IMR-90 (cell line): Measurements from ENCODE around the gene RYR2. TPM values are rescaled to one million over a fixed set of nuclear protein-coding genes. Genes with fewer than 3 reads are reported as not detected.

ENCODE experiments used
- ATAC-seq: fragments of 200-7000 bp; cut with Tn5 transposase; 2 replicates; pipeline ENCODE4 v1.9.1; 2020; ENCODE audit warnings: low read depth, mild to moderate bottlenecking, moderate library complexity
- BruUV-seq: library from RNA; stranded (reverse); fragments of 400-500 nt; replicated peaks from 2 replicates; lab custom pipeline; 2021; lab: Mats Ljungman, UMichigan
- CTCF ChIA-PET: fragments of 300-600 bp; formaldehyde crosslinking; extraction: SDS; loops from one replicate; lab custom pipeline; 2021; ENCODE audit warnings: antibody characterized with exemption; lab: Yijun Ruan, JAX
- POLR2A ChIA-PET: fragments of 300-600 bp; sonication (Branson Sonifier 250); formaldehyde crosslinking; loops from one replicate; lab custom pipeline; 2022; ENCODE audit warnings: antibody characterized with exemption; ENCODE audit not compliant: unreplicated experiment; lab: Charles Lee
- DNase-seq: peaks from one replicate; pipeline ENCODE4 v3.0.0; 2013
- H2AFZ ChIP-seq: replicated peaks from 2 replicates; pipeline ENCODE3; 2013; ENCODE audit warnings: low read length, mild to moderate bottlenecking; ENCODE audit not compliant: poor library complexity
- H2AK5ac ChIP-seq: 2 replicates; pipeline ENCODE4 v1.6.1; 2013; ENCODE audit warnings: low read depth, low read length, inconsistent platforms
- H2AK9ac ChIP-seq: replicated peaks from 2 replicates; pipeline ENCODE3; 2013; ENCODE audit warnings: mild to moderate bottlenecking, low read depth, low read length, moderate library complexity; ENCODE audit not compliant: poor library complexity
- H2BK120ac ChIP-seq: 2 replicates; pipeline ENCODE4 v1.6.1; 2013; ENCODE audit warnings: low read depth, low read length, inconsistent platforms
- H2BK15ac ChIP-seq: 3 replicates; pipeline ENCODE4 v1.6.1; 2013; ENCODE audit warnings: low read depth, low read length, inconsistent platforms
- H2BK20ac ChIP-seq: 2 replicates; pipeline ENCODE4 v1.6.1; 2013; ENCODE audit warnings: low read depth, mild to moderate bottlenecking, inconsistent platforms, low read length, moderate library complexity
- H2BK5ac ChIP-seq: 2 replicates; pipeline ENCODE4 v1.6.1; 2013; ENCODE audit warnings: mild to moderate bottlenecking, low read depth, low read length, inconsistent platforms; ENCODE audit not compliant: poor library complexity, severe bottlenecking
- H3K14ac ChIP-seq: replicated peaks from 2 replicates; pipeline ENCODE4 v1.6.1; 2013; ENCODE audit warnings: low read depth, low read length, inconsistent platforms
- H3K18ac ChIP-seq: 2 replicates; pipeline ENCODE4 v1.6.1; 2013; ENCODE audit warnings: low read depth, low read length, control low read depth
- H3K23ac ChIP-seq: 2 replicates; pipeline ENCODE4 v1.6.1; 2013; ENCODE audit warnings: low read depth, low read length, inconsistent platforms
- H3K27ac ChIP-seq: 2 replicates; pipeline ENCODE4 v1.5.1; 2013; ENCODE audit warnings: mild to moderate bottlenecking, control low read depth, low read length; ENCODE audit not compliant: insufficient read depth
- H3K27me3 ChIP-seq: 2 replicates; pipeline ENCODE4 v1.6.1; 2013; ENCODE audit warnings: low read length; ENCODE audit not compliant: control insufficient read depth, insufficient read depth
- H3K36me3 ChIP-seq: 2 replicates; pipeline ENCODE4 v1.6.1; 2013; ENCODE audit warnings: low read length, mixed read lengths; ENCODE audit not compliant: control insufficient read depth, insufficient read depth
- H3K4ac ChIP-seq: 2 replicates; pipeline ENCODE4 v1.6.1; 2013; ENCODE audit warnings: low read depth, low read length, inconsistent platforms
- H3K4me1 ChIP-seq: 2 replicates; pipeline ENCODE4 v1.6.1; 2013; ENCODE audit warnings: low read length, mixed read lengths; ENCODE audit not compliant: control insufficient read depth, insufficient read depth
- H3K4me2 ChIP-seq: 2 replicates; pipeline ENCODE4 v1.6.1; 2013; ENCODE audit warnings: low read depth, mild to moderate bottlenecking, control low read depth, low read length, moderate library complexity
- H3K4me3 ChIP-seq: 2 replicates; pipeline ENCODE4 v1.5.1; 2013; ENCODE audit warnings: low read depth, mild to moderate bottlenecking, control low read depth, low read length, moderate library complexity; ENCODE audit not compliant: insufficient read depth
- H3K56ac ChIP-seq: 2 replicates; pipeline ENCODE4 v1.6.1; 2013; ENCODE audit warnings: low read length, inconsistent platforms; ENCODE audit not compliant: insufficient read depth; ENCODE audit errors: extremely low read depth
- H3K79me1 ChIP-seq, 2 experiments: 2 replicates each; pipeline ENCODE4 v1.6.1; 2013; ENCODE audit warnings: low read length in 2 of 2, inconsistent platforms in 1 of 2, low read depth in 1 of 2
- H3K9ac ChIP-seq: 2 replicates; pipeline ENCODE4 v1.6.1; 2013; ENCODE audit warnings: low read depth, low read length, control low read depth
- H3K9me1 ChIP-seq: 2 replicates; pipeline ENCODE4 v1.6.1; 2013; ENCODE audit warnings: low read length, inconsistent platforms; ENCODE audit not compliant: insufficient read depth
- H3K9me3 ChIP-seq: 2 replicates; pipeline ENCODE4 v1.6.1; 2013; ENCODE audit warnings: low read length; ENCODE audit not compliant: control insufficient read depth, insufficient read depth
- H4K20me1 ChIP-seq: 2 replicates; pipeline ENCODE4 v1.6.1; 2013; ENCODE audit warnings: low read length, inconsistent platforms; ENCODE audit not compliant: insufficient read depth
- H4K5ac ChIP-seq: 2 replicates; pipeline ENCODE4 v1.6.1; 2013; ENCODE audit warnings: mild to moderate bottlenecking, low read depth, low read length, control low read depth
- H4K8ac ChIP-seq, 2 experiments: 2 replicates each; pipeline ENCODE4 v1.6.1; 2013; ENCODE audit warnings: low read depth in 2 of 2, low read length in 2 of 2, control low read depth in 1 of 2, inconsistent platforms in 1 of 2
- H4K91ac ChIP-seq: 2 replicates; pipeline ENCODE4 v1.6.1; 2013; ENCODE audit warnings: low read depth, low read length, inconsistent platforms; ENCODE audit not compliant: insufficient read depth
- BHLHE40 ChIP-seq: fragments of 150-350 bp; IDR thresholded peaks from 2 replicates; pipeline ENCODE4 v1.6.1; 2016; ENCODE audit warnings: mild to moderate bottlenecking, low read depth, low read length
- CTCF ChIP-seq: conservative IDR thresholded peaks from 2 replicates; pipeline ENCODE4 v1.5.1; 2012; ENCODE audit warnings: mild to moderate bottlenecking, low read depth, low read length, improper control_type of control experiment
- ELK1 ChIP-seq: fragments of 150-350 bp; IDR thresholded peaks from 2 replicates; pipeline ENCODE4 v1.6.1; 2016; ENCODE audit warnings: low read depth, mild to moderate bottlenecking, low read length, moderate library complexity, borderline replicate concordance
- FOS ChIP-seq: fragments of 150-350 bp; IDR thresholded peaks from 2 replicates; pipeline ENCODE4 v1.6.1; 2016; ENCODE audit warnings: low read depth, low read length
- MAFK ChIP-seq: IDR thresholded peaks from 2 replicates; pipeline ENCODE4 v1.6.1; 2012; ENCODE audit warnings: low read depth, low read length, improper control_type of control experiment
- MAZ ChIP-seq: IDR thresholded peaks from 2 replicates; pipeline ENCODE4 v1.6.1; 2012; ENCODE audit warnings: low read depth, mild to moderate bottlenecking, low read length, improper control_type of control experiment, moderate library complexity, borderline replicate concordance
- MXI1 ChIP-seq: IDR thresholded peaks from 2 replicates; pipeline ENCODE4 v1.6.1; 2012; ENCODE audit warnings: low read depth, mild to moderate bottlenecking, low read length, moderate library complexity, borderline replicate concordance
- NFE2L2 ChIP-seq: fragments of 150-350 bp; IDR thresholded peaks from 2 replicates; pipeline ENCODE4 v1.6.1; 2016; ENCODE audit warnings: low read depth, mild to moderate bottlenecking, low read length
- POLR2A ChIP-seq: IDR thresholded peaks from 2 replicates; pipeline ENCODE4 v1.6.1; 2012; ENCODE audit warnings: mild to moderate bottlenecking, low read depth, low read length
- RAD21 ChIP-seq: IDR thresholded peaks from 2 replicates; pipeline ENCODE4 v1.6.1; 2012; ENCODE audit warnings: low read length, improper control_type of control experiment
- RCOR1 ChIP-seq: IDR thresholded peaks from 2 replicates; pipeline ENCODE4 v1.6.1; 2012; ENCODE audit warnings: mild to moderate bottlenecking, low read length, improper control_type of control experiment; ENCODE audit not compliant: insufficient replicate concordance
- RFX5 ChIP-seq: IDR thresholded peaks from 2 replicates; pipeline ENCODE4 v1.8.0; 2012; ENCODE audit warnings: low read depth, mild to moderate bottlenecking, low read length, moderate library complexity
- SMC3 ChIP-seq: fragments of 150-350 bp; IDR thresholded peaks from 2 replicates; pipeline ENCODE4 v1.6.1; 2016; ENCODE audit warnings: low read depth, mild to moderate bottlenecking, antibody characterized with exemption, low read length, moderate library complexity
- USF2 ChIP-seq: fragments of 150-350 bp; IDR thresholded peaks from 2 replicates; pipeline ENCODE4 v1.6.1; 2017; ENCODE audit warnings: mild to moderate bottlenecking, antibody characterized with exemption, low read length, low read depth
- WGBS, 2 experiments: methylation state at CpG; one replicate each; pipeline versions ENCODE4 v1.1.5 to v1.1.7; 2013; ENCODE audit warnings: missing lambda C conversion rate in 2 of 2; ENCODE audit not compliant: insufficient read length in 1 of 2; ENCODE audit errors: extremely low coverage in 2 of 2; 5-methylcytosine and 5-hydroxymethylcytosine counted together
- dilution Hi-C: fragments of 300-500 bp; cut with HindIII; formaldehyde crosslinking; loops from one replicate; pipeline ENCODE4 v1.14.3; 2018; ENCODE audit warnings: low sequenced_read_pairs; ENCODE audit not compliant: unreplicated experiment
- in situ Hi-C: fragments of 300-500 bp; cut with MboI; formaldehyde crosslinking; loops from 3 replicates; pipeline ENCODE4 v1.14.3; 2019; ENCODE audit warnings: low sequenced_read_pairs, inconsistent platforms, mixed read lengths
- intact Hi-C: fragments of 100-400 bp; cut with micrococcal nuclease; formaldehyde crosslinking; loops from 2 replicates; pipeline ENCODE4 v1.10.0; 2022
- polyA plus RNA-seq, 3 experiments: library from polyadenylated mRNA; depleted of rRNA; stranded (reverse); fragments of >200 nt; gene quantifications; 2 replicates each; pipeline ENCODE4 v1.2.3, GENCODE V29; 2012; ENCODE audit warnings: low replicate concordance in 1 of 3
- total RNA-seq: library from RNA; depleted of rRNA; stranded (reverse); fragments of >200 nt; gene quantifications from 2 replicates; pipeline ENCODE4 v1.2.3, GENCODE V29; 2012

Gene RYR2
- total and polyA plus RNA-seq, 2 of the 4 experiments (the other 2 are of a cell fraction): not detected

- no peaks in the 10 kb centered on the region for H3K79me1 ChIP-seq
- H3K4me2 ChIP-seq: no peak overlapping the region
- no peaks in the 10 kb centered on the region for H4K20me1 ChIP-seq
- in situ Hi-C loops (loop anchor here (10.0 to 25.0 kb wide), 3 partner anchors 812 to 1462 kb away; partner anchors contain the start of gene HEATR1), dilution Hi-C loops (no loop called here), intact Hi-C loops (loop anchor here (10.0 kb wide), 1 partner anchor 168 kb away; no protein-coding TSS in a partner anchor)
- DNase-seq (no peak), ATAC-seq (no peak)
- no TSS peak for BruUV-seq
- H3K56ac ChIP-seq: no peak overlapping the region
- H3K9ac ChIP-seq: no peak overlapping the region
- ChIA-PET CTCF (no interaction called here), POLR2A (no interaction called here)
- no peaks in the 10 kb centered on the region; the same call in 1 of the 2 replicates for H3K9me3 ChIP-seq
- no peak overlapping the region for H2BK5ac ChIP-seq
- no peak overlapping the region for H2AK9ac ChIP-seq
- H3K36me3 ChIP-seq: no peaks in the 10 kb centered on the region
- no peak overlapping the region for H3K27ac ChIP-seq
- no peak overlapping the region for H3K4me3 ChIP-seq
- H2BK15ac ChIP-seq: no peak overlapping the region
- no peak overlapping the region for H3K4ac ChIP-seq
- no peak overlapping the region for H2AK5ac ChIP-seq
- no peaks in the 10 kb centered on the region for H3K4me1 ChIP-seq
- no peak overlapping the region for H4K91ac ChIP-seq
- H2AFZ ChIP-seq: no peak overlapping the region
- H2BK120ac ChIP-seq: no peak overlapping the region
- no peak overlapping the region for H4K5ac ChIP-seq
- no peak overlapping the region for H4K8ac ChIP-seq
- no peak overlapping the region for H3K18ac ChIP-seq
- H3K27me3 ChIP-seq: no peaks in the 10 kb centered on the region
- H2BK20ac ChIP-seq: no peak overlapping the region
- H3K14ac ChIP-seq: no peak overlapping the region
- no peak for TF ChIP-seq FOS
- TF ChIP-seq USF2: no peak
- no peak for TF ChIP-seq SMC3
- no peak for TF ChIP-seq MAZ
- TF ChIP-seq CTCF: no peak
- TF ChIP-seq MAFK: no peak
- no peak for TF ChIP-seq BHLHE40
- no peak for TF ChIP-seq RCOR1
- no peak for TF ChIP-seq RFX5
- no peak for TF ChIP-seq NFE2L2
- no peak for TF ChIP-seq MXI1
- no peak for TF ChIP-seq RAD21
- no peak for TF ChIP-seq POLR2A
- no peak for TF ChIP-seq ELK1
- 44% methylated on average over 5 of the region's 14 CpGs; no CpG with 5 or more reads in 1 of the 2 experiments for whole genome bisulfite sequencing, 2 experiments
- no peaks in the 10 kb centered on the region for H3K9me1 ChIP-seq
- H3K23ac ChIP-seq: no peak overlapping the region
Observed at GRCh38 chr1:237566581-237566980, 524.6 kb downstream of the RYR2 start.
